Breast epithelium (tissue), 3 donors: ENCODE data around the gene PPCDC.

ENCODE experiments used
- POLR2A ChIP-seq: fragments of 450-650 bp; IDR thresholded peaks from one replicate; pipeline ENCODE4 v1.6.1; 2016; ENCODE audit warnings: antibody characterized with exemption, mild to moderate bottlenecking, moderate library complexity
- POLR2AphosphoS5 ChIP-seq, 3 donors: sonication (generic); formaldehyde crosslinking; IDR thresholded peaks; one replicate each; pipeline ENCODE4 v1.6.1; 2017; ENCODE audit warnings: antibody characterized with exemption in 3 of 3
- TF ChIP-seq, protein P1 (sequence below), 3 donors: fragments of 450-650 bp; IDR thresholded peaks; one replicate each; pipeline ENCODE4 v1.5.1; 2016 to 2017; ENCODE audit warnings: antibody characterized with exemption in 3 of 3, mild to moderate bottlenecking in 3 of 3, moderate library complexity in 3 of 3

DNA sequence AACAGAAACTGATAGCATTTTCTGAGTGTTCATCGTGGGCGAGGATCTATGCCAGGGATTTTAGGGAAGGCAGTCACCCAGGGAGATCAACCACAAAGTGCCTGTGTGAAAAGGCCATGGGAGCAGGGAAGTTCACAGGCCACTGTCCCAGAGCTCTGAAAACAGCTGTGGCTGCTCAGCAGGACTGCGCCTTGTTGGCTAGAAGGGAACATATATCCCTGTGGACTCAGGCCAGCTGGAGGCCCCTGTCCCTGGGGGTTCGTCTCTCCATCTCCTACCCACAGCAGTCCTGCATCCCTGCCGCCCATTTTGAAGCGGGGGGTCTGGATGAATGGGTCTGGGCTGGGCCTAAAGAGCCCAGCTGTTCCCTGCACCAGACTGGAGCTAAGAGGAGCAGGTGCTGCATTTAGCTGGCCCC, 27.8 kb downstream of the PPCDC start:
- TF ChIP-seq, protein P1, sequence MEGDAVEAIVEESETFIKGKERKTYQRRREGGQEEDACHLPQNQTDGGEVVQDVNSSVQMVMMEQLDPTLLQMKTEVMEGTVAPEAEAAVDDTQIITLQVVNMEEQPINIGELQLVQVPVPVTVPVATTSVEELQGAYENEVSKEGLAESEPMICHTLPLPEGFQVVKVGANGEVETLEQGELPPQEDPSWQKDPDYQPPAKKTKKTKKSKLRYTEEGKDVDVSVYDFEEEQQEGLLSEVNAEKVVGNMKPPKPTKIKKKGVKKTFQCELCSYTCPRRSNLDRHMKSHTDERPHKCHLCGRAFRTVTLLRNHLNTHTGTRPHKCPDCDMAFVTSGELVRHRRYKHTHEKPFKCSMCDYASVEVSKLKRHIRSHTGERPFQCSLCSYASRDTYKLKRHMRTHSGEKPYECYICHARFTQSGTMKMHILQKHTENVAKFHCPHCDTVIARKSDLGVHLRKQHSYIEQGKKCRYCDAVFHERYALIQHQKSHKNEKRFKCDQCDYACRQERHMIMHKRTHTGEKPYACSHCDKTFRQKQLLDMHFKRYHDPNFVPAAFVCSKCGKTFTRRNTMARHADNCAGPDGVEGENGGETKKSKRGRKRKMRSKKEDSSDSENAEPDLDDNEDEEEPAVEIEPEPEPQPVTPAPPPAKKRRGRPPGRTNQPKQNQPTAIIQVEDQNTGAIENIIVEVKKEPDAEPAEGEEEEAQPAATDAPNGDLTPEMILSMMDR (IDR thresholded peaks at IDR 0.05), result no peak
- TF ChIP-seq POLR2A, result no peak
- no peak for TF ChIP-seq POLR2AphosphoS5 (IDR thresholded peaks at IDR 0.05)
